ENCODE data around the gene MSRB2.

GRCh38 chr10:23099079-23099478 lies 3.7 kb downstream of the MSRB2 start:
- TF ChIP-seq CTCF (IDR thresholded peaks at IDR 0.05) (no peak), POLR2A (IDR thresholded peaks at IDR 0.05) (no peak)
